Thoracic aorta (tissue), 2 donors: ENCODE data around the gene STXBP6. TPM values are rescaled to one million over a fixed set of nuclear protein-coding genes. Genes with fewer than 3 reads are reported as not detected.

Experiments
- ATAC-seq: fragments of 150-250 bp; one replicate; pipeline ENCODE4 v1.8.0; 2017; ENCODE audit warnings: low read depth; ENCODE audit not compliant: insufficient number of reproducible peaks, low FRiP score
- DNase-seq: peaks from one replicate; pipeline ENCODE4 v3.0.0-alpha.2; 2020; ENCODE audit warnings: low spot score
- H3K27ac ChIP-seq, 2 donors: fragments of 200-600 bp; sonication (generic); 1 replicate in 1 of 2; 2 replicates in 1 of 2; pipeline ENCODE4 v1.5.1; 2016; ENCODE audit warnings: mild to moderate bottlenecking in 2 of 2, moderate library complexity in 2 of 2
- H3K27me3 ChIP-seq: fragments of 200-600 bp; sonication (generic); replicated peaks from 2 replicates; pipeline ENCODE4 v1.6.0; 2016; ENCODE audit warnings: mild to moderate bottlenecking; ENCODE audit not compliant: insufficient read depth
- H3K36me3 ChIP-seq: fragments of 200-600 bp; sonication (generic); one replicate; pipeline ENCODE4 v1.5.1; 2016
- H3K4me1 ChIP-seq, 2 donors: fragments of 200-600 bp; sonication (generic); 1 replicate in 1 of 2; 2 replicates in 1 of 2; pipeline versions ENCODE4 v1.5.1 to v1.6.0; 2016; ENCODE audit warnings: low read depth in 2 of 2, mild to moderate bottlenecking in 1 of 2; ENCODE audit not compliant: control insufficient read depth in 1 of 2
- H3K4me3 ChIP-seq: fragments of 200-600 bp; sonication (generic); 2 replicates; pipeline ENCODE4 v1.5.1; 2016; ENCODE audit warnings: mild to moderate bottlenecking
- H3K9me3 ChIP-seq: fragments of 200-600 bp; sonication (generic); 2 replicates; pipeline ENCODE4 v1.5.1; 2016
- CTCF ChIP-seq: fragments of 200-600 bp; sonication (generic); IDR thresholded peaks from one replicate; pipeline ENCODE4 v1.5.1; 2019; ENCODE audit warnings: antibody characterized with exemption
- total RNA-seq, 2 donors: library from RNA; depleted of rRNA; stranded (reverse); fragments of >200 nt; gene quantifications; one replicate each; pipeline versions ENCODE4 v1.1.0 to v1.2.3, GENCODE V29; 2016

The STXBP6 gene
- 1 to 10 TPM; 3.1 to 4.4 TPM for total RNA-seq

- no peak for ATAC-seq
- peaks cover 0 to 27% of the 10 kb centered on the region in 2 donors for H3K4me1 ChIP-seq
Observed at GRCh38 chr14:25049568-25050268, at the start of gene STXBP6. TSS of gene STXBP6 (minus strand) at chr14:25050147. CDS start at chr14:24974818, 75,329 bp downstream.

GRCh38 chr14:25097120-25097519 lies 47.2 kb upstream of the STXBP6 start:
- no peak for TF ChIP-seq CTCF
- Histone ChIP-seq H3K27ac (no peak overlapping the region), H3K27me3 (no peaks in the 10 kb centered on the region), H3K4me3 (no peak overlapping the region), H3K4me1 (no peaks in the 10 kb centered on the region), H3K9me3 (no peaks in the 10 kb centered on the region), H3K36me3 (no peaks in the 10 kb centered on the region)
- no peak for DNase-seq
- no peak for ATAC-seq

More at GRCh38 chr14:25049568-25050268, at the start of gene STXBP6:
- Histone ChIP-seq H3K4me3 (peak within 1 kb of the TSS; percentile 78), H3K9me3 (no peaks in the 10 kb centered on the region), H3K36me3 (no peaks in the 10 kb centered on the region), H3K27me3 (peaks cover 7% of the 10 kb centered on the region), H3K27ac (no peak within 1 kb of the TSS)
- TF ChIP-seq CTCF, result no peak
- DNase-seq, result no peak

- Histone ChIP-seq H3K27ac (no peak overlapping the region), H3K4me1 (peaks cover 0 to 6% of the 10 kb centered on the region in 2 donors), H3K4me3 (no peak overlapping the region), H3K9me3 (no peaks in the 10 kb centered on the region), H3K27me3 (no peaks in the 10 kb centered on the region), H3K36me3 (no peaks in the 10 kb centered on the region)
- DNase-seq, result no peak
- no peak for ATAC-seq
- no peak for TF ChIP-seq CTCF
Observed at GRCh38 chr14:25095736-25096437, 45.9 kb upstream of the STXBP6 start.

GRCh38 chr14:25094171-25094907 lies 44.4 kb upstream of the STXBP6 start:
- DNase-seq (no peak), ATAC-seq (no peak)
- no peaks in the 10 kb centered on the region for H3K36me3 ChIP-seq
- peaks cover 0 to 15% of the 10 kb centered on the region in 2 donors for H3K4me1 ChIP-seq
- no peak overlapping the region for H3K27ac ChIP-seq
- H3K4me3 ChIP-seq, result no peak overlapping the region
- no peak for TF ChIP-seq CTCF
- H3K9me3 ChIP-seq, result no peaks in the 10 kb centered on the region
- no peaks in the 10 kb centered on the region for H3K27me3 ChIP-seq

GRCh38 chr14:25092258-25092740 lies 42.4 kb upstream of the STXBP6 start:
- TF ChIP-seq CTCF, result no peak
- DNase-seq (no peak), ATAC-seq (no peak)
- peaks cover 0 to 15% of the 10 kb centered on the region in 2 donors for H3K4me1 ChIP-seq
- no peak overlapping the region for H3K4me3 ChIP-seq
- no peak overlapping the region for H3K27ac ChIP-seq
- no peaks in the 10 kb centered on the region for H3K27me3 ChIP-seq
- no peaks in the 10 kb centered on the region for H3K9me3 ChIP-seq
- no peaks in the 10 kb centered on the region for H3K36me3 ChIP-seq
